Non-pigmented ciliary epithelial cell (primary cell): ENCODE results near the gene ARFRP1.

ENCODE experiments used
- DNase-seq: peaks from one replicate; pipeline ENCODE4 v3.0.0-alpha.2; 2010; ENCODE audit warnings: low read depth

Gene ARFRP1

DNA sequence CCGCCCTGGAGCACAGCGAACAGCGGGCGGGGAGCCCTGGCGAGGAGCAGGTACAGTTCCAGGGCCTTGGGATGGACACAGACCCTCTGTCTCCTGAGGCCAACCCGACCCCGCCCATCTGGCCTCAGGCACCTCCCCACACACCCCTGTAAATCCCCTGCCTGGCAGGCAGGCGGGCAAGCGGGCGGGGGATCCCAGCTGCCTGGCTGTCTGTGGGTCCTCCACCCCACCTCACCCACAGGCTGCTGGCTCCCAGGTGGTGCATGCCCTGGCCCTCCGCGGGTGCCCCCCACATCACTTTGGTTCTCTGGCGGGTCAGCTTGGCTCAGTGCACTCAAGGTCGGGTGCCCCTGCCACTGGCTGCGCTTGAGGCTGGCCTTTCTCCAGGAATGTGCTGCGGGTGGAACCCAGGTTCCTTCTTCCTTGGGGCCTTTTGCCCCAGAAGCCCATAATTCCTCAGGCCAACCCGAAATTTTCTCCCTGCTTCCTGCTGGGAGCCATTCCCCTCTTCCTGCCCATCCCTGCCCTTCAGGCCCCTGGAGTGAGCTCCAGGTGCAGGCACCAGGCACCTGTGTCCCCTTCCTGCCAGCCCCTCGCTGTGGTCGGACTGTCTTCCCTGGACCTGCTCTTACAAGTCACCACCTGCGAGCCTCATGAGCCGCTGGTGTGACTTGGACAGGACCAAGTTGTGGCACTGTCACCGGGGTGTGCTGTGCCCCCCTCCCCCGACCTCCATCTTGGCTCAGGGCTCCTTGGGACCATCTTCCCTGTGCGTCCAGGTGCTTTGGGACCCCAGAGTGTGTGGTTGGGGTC lies 16.7 kb downstream of the ARFRP1 start:
- no peak for DNase-seq

- no peak for DNase-seq
Measured at GRCh38 chr20:63690003-63690897, 17.5 kb downstream of the ARFRP1 start.

DNA sequence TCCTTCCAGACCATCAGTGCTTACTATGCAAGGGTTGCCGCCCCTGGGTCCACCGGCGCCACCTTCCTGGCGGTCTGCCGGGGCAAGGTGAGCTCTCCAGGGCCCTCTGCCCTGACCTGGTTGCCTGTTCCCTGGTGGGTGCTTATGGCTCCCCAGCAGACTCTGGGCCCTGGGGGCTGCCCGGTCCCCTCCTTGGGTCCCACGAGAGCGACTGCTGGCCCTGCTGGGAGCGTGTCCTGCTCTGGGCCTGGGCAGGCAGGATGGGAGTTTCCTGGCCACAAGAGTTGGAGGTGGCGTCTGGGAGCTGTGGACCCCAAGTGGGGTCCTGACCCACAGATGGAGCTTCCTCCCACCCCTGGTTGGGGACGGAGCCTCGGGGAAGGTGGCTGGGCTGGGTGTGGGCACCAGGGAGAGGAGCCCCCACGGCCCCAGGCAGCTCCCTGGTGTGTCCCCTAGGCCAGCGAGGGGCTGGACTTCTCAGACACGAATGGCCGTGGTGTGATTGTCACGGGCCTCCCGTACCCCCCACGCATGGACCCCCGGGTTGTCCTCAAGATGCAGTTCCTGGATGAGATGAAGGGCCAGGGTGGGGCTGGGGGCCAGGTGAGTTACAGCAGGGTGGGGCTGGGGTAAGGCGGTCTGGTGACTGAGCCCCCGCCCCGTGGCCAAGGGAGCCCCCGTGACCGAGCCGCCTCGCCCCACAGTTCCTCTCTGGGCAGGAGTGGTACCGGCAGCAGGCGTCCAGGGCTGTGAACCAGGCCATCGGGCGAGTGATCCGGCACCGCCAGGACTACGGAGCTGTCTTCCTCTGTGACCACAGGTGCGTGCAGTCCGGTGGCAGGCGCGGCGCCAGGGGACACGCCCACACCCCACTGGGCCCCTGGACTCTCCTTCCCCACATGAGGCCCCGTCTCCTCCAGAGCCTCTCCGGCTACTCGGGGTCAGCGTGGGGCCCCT lies 18.5 kb downstream of the ARFRP1 start:
- DNase-seq: no peak

GRCh38 chr20:63688228-63689045 lies 19.3 kb downstream of the ARFRP1 start:
- DNase-seq: no peak

DNA sequence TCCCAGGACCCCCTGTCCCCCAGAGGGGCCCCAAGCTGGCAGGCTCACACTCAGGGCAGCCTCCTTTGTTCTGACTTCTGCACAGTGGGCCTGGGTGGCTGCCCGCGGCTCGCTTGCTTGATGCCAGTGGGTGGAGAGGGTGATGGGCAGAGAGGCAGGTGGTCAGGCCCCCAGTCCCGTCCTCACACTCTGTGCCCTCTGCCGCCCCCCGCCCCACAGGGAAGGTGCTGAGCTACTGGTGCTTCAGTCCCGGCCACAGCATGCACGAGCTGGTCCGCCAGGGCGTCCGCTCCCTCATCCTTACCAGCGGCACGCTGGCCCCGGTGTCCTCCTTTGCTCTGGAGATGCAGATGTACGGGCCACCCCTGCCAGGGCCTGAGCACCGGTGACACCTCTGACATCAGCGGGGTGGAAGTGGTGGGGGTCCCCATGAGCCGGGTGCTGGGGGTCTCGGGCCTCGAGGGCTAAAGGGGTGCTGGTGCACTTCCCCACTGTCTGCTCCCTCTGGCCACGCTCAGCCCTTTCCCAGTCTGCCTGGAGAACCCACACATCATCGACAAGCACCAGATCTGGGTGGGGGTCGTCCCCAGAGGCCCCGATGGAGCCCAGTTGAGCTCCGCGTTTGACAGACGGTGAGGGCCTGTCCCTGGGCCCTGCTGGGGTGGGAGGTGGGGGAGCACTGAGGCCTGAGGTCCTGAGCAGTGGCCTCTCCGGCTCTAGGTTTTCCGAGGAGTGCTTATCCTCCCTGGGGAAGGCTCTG lies 20.2 kb downstream of the ARFRP1 start:
- DNase-seq: no peak

DNA sequence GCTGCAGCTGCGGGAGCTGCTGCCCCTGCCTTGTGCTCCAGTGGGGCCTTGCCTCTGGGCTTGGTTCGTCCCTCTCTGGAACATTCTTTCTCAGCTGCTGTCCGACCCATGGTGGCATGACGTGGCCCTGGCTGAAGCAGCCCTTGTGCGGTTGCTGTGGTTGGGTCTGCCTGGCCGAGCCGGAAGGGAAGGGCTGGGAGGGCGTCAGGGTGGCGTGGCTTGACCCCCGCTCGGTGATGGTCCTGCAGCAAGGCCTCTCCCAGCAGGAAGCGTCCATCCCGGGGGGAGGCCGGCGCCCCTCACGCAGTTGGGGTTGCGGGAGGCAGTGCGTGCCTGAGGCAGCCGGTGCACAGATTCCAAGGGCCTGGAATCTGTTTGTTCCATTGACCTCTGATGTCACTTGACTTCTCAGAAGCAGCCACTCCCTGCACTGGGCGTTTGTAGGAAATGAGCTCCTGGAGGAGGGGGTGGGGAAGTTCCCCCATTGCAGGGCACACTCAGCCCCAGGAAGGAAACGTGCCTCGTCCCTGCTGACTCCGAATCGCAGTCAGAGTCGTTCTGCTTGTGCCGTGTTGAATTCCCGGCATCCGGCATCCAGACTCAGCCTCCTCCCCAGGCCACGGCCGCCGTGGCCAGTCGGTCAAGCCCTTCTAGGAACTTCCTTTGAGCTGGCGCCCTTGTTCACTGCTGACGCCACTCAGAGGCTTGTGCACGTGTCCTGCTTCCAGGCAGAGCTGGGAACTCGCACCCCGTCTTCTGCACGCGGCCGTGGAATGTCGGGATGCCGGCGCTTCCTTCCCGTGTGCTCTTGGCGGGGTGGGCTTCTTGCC lies 21.1 kb downstream of the ARFRP1 start:
- no peak for DNase-seq

DNA sequence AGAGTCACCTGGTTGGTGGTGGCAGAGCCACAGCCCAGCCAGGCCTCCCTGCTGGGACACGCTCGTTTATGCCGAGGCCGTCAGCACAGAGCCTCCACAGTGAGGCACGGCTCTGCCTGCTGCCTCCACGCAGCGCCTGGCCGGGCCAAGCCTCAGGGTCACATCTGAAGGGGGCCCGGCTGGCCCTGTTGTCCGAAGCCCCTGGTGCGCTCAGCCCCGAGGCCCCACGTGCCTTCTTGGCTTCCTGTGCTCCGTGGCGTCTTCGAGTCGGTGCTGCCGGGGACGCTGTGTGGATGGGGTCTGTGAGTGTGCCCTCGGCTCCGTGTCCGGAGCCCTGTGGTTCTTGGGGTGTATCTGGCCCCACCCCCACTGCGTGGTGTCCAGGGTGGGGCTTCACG lies 21.7 kb downstream of the ARFRP1 start:
- DNase-seq: no peak

DNA sequence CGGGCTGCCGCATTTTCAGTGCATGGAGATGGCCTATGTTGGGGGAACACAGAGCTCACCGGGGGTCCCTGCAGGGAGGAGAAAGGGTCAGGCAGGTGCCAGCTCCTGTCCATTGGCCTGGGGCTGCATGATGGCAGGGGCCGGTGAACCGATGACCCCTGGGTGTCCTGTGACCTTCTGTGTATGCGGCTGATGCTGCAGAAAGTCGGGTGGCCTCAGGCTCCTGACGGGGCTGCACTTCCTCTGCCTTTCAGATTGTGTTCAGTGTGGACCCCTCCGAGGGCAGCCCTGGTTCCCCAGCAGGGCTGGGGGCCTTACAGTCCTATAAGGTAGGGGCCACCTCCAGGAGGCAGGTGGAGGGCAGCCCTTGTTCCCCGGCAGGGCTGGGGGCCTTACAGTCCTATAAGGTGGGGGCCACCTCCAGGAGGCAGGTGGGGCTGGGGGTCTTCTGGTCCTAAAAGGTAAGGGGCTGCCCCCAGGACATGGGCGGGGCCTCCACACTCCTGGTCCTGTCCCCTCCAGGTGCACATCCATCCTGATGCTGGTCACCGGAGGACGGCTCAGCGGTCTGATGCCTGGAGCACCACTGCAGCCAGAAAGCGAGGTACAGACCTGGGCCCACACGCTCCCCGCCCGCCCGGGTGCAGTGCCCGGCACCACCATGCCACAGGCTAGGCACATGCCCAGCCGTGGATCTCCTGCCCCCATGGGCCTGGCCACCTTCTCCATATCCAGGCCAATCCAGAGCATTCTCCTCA lies 22.3 kb downstream of the ARFRP1 start:
- no peak for DNase-seq

DNA sequence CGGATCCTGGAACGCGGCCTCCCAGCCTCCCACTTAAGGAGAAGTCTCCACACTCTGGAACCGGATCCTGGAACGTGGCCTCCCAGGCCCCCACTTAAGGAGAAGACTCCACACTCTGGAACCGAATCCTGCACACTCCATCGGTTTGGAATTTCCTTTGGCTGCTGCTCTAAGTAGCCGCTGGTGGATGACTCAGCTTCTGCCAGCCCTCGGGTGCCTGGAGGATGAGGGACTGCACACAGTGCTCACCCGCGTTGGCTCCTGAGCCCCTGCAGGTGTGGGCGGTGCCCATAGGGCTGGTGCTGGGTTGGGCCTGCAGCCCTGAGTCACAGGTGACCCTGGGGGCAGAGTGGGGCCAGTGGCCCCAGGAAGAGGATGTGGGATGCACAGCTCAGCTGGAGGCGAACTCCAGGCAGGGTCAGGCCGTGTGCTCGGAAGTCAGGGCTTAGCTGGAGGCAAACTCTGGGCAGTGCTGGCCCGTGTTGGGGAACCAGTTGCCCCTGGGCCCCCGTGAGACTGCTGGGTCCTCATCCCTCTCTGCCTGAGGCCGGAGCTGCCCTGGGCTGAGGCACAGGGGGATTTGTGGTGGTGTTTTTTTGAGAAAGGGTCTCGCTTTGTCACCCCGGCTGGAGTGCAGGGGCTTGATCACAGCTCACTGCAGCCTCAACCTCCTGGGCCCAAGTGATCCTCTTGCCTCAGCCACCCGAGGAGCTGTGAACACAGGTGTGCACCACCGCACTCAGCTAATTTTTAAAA lies 25.2 kb downstream of the ARFRP1 start:
- DNase-seq: peak; percentile 95

DNA sequence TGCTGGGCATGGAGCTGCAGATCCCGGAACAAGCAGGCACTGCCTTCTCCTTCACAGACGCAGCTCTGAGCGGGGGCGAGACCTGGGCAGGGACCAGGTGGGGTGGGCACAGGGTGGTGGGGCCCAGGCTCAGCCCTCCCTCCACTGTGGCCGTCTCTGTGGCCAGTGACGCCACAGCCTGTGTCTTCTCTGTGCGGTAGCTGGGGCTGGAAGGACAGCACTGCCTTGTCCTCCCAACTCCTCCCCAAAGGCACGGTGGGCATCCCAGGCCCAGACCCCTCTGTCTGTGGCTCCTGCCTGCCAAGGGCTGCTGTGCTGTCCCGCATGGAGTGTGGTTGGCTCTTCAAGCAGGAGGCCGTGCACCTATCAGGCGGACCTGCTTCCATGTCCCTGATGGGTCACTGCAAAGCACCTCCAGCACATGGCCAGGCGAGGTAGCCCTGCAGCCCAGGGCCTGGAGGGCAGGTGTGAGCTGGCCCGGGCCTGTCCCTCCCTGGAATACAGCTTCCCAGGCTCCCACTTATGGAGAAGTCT lies 26.1 kb downstream of the ARFRP1 start:
- DNase-seq: no peak

DNA sequence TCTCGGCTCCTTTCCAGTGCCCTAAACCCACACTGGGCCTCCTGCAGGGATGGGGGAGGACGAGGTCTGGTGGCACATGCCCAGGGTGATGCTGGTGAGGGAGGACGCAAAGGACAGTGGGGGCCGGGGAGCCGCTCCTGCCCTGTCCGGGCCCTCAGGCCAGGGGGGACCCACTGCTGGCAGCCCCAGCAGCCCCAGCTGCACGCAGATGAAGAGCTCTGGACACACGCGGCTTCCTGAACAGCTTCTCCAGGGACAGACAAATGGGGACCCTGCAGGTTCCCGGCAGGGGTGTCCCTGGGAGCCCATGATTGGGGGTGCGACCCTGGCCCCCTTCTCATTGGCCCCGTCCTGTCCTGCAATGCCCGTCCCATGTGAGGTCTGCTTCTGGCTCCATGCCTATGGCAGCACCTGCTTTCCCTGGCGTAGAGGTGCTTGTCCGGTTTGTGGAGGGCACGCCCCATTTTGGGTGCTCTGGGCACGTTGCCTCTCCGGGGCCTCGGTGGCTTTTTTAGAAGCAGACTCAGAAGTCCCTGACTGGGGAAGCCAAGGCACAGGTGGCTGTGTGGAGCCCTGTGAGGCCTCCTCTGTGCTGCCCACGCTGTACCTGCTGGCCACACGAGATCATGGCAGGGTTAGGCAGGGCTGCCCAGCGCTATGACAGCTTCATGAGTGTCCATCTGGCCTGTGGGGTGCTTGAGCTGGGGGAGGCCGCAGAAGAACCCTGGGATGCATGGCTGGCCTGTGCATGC lies 26.7 kb downstream of the ARFRP1 start:
- DNase-seq: no peak

DNA sequence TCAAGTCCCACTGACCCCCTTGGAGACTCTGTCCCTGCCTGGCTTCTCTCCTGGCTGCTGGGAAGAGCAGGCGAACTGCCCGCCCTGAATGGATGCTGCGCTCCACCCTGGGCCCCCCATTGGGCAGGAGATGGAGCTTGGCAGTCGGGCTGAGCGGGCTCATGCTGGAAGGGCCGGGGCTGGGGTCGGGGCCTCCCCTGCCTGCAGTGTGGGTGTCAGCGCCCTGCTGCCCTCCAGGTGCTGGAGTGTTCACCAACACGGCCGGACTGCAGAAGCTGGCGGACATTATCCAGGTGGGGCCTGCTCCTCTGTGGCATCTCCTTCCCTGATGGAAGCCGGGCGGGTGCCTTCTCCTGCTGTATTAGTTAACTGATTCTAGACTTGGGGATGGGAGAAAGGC lies 27.3 kb downstream of the ARFRP1 start:
- no peak for DNase-seq

- DNase-seq: no peak
Measured at GRCh38 chr20:63679799-63680305, 27.9 kb downstream of the ARFRP1 start.

- DNase-seq: no peak
Measured at GRCh38 chr20:63678667-63679465, 28.9 kb downstream of the ARFRP1 start.

DNA sequence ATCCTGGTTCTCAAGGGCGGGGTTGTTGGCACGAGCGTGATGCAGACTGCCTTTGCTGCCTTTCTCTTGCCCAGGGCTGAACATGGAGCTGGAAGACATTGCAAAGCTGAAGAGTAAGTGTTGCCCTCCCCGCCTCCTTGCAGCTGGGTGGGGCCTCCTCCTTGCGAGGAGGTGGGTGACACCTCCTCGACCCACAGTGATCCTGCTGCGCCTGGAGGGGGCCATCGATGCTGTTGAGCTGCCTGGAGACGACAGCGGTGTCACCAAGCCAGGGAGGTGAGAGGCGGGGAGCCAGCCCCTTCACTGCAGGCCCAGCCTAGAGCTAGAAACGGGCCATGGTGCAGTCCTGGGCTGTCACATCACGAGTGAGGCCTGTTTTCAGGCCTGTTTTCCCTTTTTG lies 29.7 kb downstream of the ARFRP1 start:
- no peak for DNase-seq
